ENCODE measurements around the gene HDGF. TPM values are rescaled to one million over a fixed set of nuclear protein-coding genes. Genes with fewer than 3 reads are reported as not detected.
A peak's percentile ranks its signal among the peaks of the same experiment; 100 is the strongest.

The HDGF gene
- total and polyA plus RNA-seq, 9 of the 15 experiments (the other 6 are each of a cell fraction or from before 2014, with no cell fraction given), result 38.8 to 601 (median 400) TPM

- ChIA-PET POLR2A (interaction anchor here (0.8 to 1.3 kb wide), 2 partner anchors 17 to 23 kb away, joined by 3 to 5 read pairs; partner anchors contain the start of genes ISG20L2, METTL25B and PRCC), CTCF (ENCODE audit: low intra/inter-chr PET ratio) (no interaction called here)
- intact Hi-C loops (cut with micrococcal nuclease) (no loop called here), in situ Hi-C loops (cut with MboI) (loop anchor here (25.0 kb wide), 1 partner anchor 1433 kb away; the partner anchor contains the start of genes FDPS, PKLR and RUSC1)
- Histone ChIP-seq H3K9me1 (ENCODE audit: control insufficient read depth, insufficient read depth, low read length) (no peaks in the 10 kb centered on the region), H3K9me3 (replicated peaks; ENCODE audit: control insufficient read depth, insufficient read depth, low read depth, low read length) (no peaks in the 10 kb centered on the region), H3K4me1 (replicated peaks in 1 of 2; ENCODE audit: control insufficient read depth in 2 of 2, insufficient read depth in 2 of 2, low read length in 2 of 2) (peaks cover 46 to 50% of the 10 kb centered on the region in 2 experiments), H2AFZ (ENCODE audit: low read depth, low read length) (no peak overlapping the region), H3K9ac (ENCODE audit: insufficient read depth in 1 of 2, low read depth in 2 of 2, low read length in 2 of 2) (peak overlapping the region in 1 of 2 experiments; percentile 59; a peak in 2 of 4 replicates), H3K27ac (ENCODE audit: extremely low read depth, low read depth, low read length) (peak overlapping the region; percentile 97; the same call in 2 of the 3 replicates), H3K79me2 (ENCODE audit: control insufficient read depth, insufficient read depth, low read length) (peaks cover 70% of the 10 kb centered on the region), H3K4me3 (no peak overlapping the region), H3K27me3 (ENCODE audit: control insufficient read depth in 2 of 2, insufficient read depth in 2 of 2, low read length in 2 of 2) (no peaks in the 10 kb centered on the region), H4K20me1 (replicated peaks; ENCODE audit: control insufficient read depth, insufficient read depth, low read length) (peaks cover 26% of the 10 kb centered on the region), H3K36me3 (ENCODE audit: control insufficient read depth, insufficient read depth, low read length) (peaks cover 77% of the 10 kb centered on the region), H3K4me2 (ENCODE audit: insufficient read depth, low read length) (no peak overlapping the region)
- WGBS (ENCODE audit: insufficient coverage, low coverage, missing lambda C conversion rate), result 93% methylated on average over 13 of the region's 14 CpGs
- DNase-seq (ENCODE audit: extremely low read depth in 1 of 4, low spot score in 3 of 4) (no peak), ATAC-seq (no peak), FAIRE-seq (no peak)
- no TSS peak for BruUV-seq (replicated peaks)
- TF ChIP-seq CREM (IDR thresholded peaks at IDR 0.05; ENCODE audit: low read depth) (no peak), ELK3 (CRISPR knock-in tag; IDR thresholded peaks at IDR 0.05) (no peak), ESRRA (IDR thresholded peaks at IDR 0.05; ENCODE audit: borderline replicate concordance, low read depth) (no peak), RBM22 (IDR thresholded peaks at IDR 0.05; ENCODE audit: low read depth, low read length, poor library complexity, severe bottlenecking) (no peak), FOXA1 (IDR thresholded peaks at IDR 0.05; ENCODE audit: borderline replicate concordance) (no peak), CREB3 (tag; conservative IDR thresholded peaks at IDR 0.05; ENCODE audit: low read depth) (no peak), TEAD4 (IDR thresholded peaks at IDR 0.05; ENCODE audit: low read length) (no peak), TEAD4 (CRISPR knock-in tag; IDR thresholded peaks at IDR 0.05; ENCODE audit: borderline replicate concordance) (no peak), TAF9B (IDR thresholded peaks at IDR 0.05; ENCODE audit: partially characterized antibody) (no peak), ETS1 (conservative IDR thresholded peaks at IDR 0.05; ENCODE audit: control insufficient read depth, low read depth, low read length) (no peak), UBTF (IDR thresholded peaks at IDR 0.05; ENCODE audit: borderline replicate concordance in 1 of 2, low read depth in 2 of 2, low read length in 2 of 2) (no peak), NFRKB (IDR thresholded peaks at IDR 0.05; ENCODE audit: low read depth) (no peak), KLF13 (tag; IDR thresholded peaks at IDR 0.05; ENCODE audit: borderline replicate concordance, low read depth) (no peak), CTBP1 (IDR thresholded peaks at IDR 0.05; ENCODE audit: borderline replicate concordance) (no peak), MITF (IDR thresholded peaks at IDR 0.05) (no peak)
Observed at GRCh38 chr1:156744786-156745419, 6.6 kb downstream of the HDGF start.

Measured in K562 (cell line).